ENCODE results near the gene GALNT18.
A peak's percentile ranks its signal among the peaks of the same experiment; 100 is the strongest.

The GALNT18 gene

DNA sequence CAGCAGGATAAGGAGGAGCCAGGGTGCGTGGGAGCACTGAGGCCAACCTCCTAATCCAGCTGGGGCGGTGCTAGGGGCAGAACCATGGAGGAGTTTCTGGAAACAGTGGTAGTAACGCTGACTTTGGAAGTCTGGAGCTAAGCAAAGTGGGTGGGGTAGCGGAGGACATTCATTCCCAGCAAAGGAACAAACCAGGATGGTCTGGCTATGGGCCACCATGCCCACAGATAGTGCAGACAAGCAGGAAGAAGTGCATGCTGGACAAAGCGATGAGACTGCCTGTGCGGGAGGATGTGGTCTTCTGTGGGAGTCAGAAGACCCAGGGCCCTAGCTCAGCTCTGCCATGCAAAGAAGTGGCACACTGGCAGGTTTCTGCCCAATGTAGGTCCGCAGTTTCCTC lies 197.1 kb downstream of the GALNT18 start:
- FAIRE-seq (no peak), DNase-seq (ENCODE audit: extremely low spot score, insufficient read length, low read depth) (no peak)

DNA sequence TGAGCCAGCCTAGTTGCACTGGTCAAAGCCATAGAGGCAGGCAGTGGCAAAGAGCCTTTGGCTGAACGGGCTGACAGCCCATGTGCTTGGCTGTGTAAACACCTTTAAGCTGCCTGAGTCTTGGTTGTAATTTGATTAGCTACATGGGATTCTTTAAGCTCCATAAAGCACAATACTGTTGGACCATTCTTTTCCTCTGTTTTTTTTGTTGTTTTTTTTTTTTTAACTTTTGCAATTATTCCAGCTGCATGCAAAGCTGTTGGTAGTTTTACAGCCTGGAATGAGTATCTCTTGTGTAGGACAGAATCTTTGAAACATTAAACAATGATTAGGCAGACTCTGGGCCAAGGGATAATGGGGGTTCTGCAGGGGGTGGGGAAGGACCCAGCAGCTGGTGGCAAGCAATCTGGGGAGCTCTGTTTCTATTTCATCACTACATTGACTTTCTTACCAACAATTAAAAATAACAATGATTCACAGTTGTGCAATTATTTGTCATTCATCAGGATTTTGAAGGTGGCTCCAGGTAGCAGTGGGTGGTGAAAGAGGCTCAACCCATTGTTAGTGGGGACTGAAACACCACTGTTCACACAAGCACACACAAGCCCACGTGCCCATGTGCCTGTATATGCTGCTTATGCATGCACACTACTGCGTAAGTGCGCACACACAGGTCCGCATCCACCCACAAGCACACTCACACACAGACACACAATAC lies 199.2 kb downstream of the GALNT18 start:
- FAIRE-seq: no peak
- no peak for DNase-seq (ENCODE audit: extremely low spot score, insufficient read length, low read depth)

DNA sequence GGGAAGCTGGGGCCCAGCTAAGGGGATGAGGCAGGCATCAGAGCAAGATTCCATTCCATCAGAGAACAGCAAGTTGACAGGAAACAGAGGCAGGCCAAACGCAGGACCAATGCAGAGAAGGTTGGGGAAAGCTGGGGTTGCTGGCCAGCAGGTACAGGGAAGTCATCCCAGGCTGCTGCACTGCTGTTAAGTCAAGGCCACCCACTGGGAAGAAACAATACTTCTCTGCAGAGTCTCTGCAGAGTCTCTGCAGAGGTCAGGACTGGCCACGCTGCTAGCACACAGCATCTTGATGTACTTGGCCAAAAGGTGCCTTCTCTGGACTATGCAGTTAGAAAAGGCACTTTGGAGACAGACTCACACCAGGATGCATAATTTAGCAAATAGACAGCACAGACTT lies 200.3 kb downstream of the GALNT18 start:
- FAIRE-seq: no peak

DNA sequence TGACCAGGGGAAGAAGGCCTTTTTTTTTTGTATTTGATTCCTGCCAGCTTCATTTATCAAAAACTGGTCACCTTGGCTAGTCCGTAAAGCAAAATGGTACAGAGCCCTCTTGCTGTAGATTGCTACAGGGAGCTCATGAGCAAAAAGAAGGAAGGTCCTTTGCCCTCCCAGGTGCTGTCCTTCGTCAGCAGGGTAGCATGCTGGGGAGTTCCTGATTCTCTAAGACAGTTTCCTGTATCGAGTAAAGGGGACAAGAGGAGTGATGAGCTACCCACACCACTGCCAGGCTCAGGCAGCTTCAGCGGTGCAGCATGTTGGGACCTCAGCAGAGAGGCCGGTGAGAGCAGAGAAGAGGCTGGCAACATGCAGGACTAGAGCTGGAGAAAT lies 200.9 kb downstream of the GALNT18 start:
- FAIRE-seq (no peak), DNase-seq (ENCODE audit: extremely low spot score, insufficient read length, low read depth) (no peak)

More for the DNA sequence above, 200.3 kb downstream of the GALNT18 start:
- no peak for DNase-seq (ENCODE audit: extremely low spot score, insufficient read length, low read depth)

DNA sequence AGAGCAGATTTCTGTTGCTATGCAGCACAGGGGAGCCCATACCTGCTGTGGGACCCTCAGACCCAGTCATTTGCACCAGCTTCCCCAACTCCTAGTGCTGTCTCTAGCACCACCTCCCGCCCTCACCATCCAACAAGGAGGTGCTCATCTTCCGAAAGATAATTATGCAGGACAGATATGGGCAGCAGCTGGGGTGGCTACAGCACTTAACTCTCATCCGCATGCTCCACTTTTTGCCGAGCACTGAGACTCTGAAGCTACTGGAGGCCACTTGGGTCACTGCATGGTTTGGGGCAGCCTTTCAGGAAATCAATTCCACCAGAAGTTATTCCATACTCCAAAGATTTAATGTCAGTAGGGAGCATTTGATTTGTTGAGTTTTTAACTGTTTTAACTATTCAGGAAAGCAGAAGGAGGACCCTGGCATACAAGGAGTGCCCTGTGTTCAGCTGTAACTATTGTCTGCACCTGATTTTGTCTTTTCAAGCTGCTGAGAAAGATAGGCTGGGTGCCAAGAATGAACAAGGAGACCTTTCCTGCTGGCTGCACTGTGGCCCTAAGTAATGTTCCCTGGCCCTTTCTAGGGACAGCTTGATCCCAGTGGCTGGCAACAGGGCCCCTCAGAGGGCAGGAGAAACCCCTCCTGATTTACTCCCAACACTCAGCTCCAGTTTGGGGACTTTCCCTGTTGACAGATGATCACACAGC lies 201.5 kb downstream of the GALNT18 start:
- FAIRE-seq (no peak), DNase-seq (ENCODE audit: extremely low spot score, insufficient read length, low read depth) (no peak)

DNA sequence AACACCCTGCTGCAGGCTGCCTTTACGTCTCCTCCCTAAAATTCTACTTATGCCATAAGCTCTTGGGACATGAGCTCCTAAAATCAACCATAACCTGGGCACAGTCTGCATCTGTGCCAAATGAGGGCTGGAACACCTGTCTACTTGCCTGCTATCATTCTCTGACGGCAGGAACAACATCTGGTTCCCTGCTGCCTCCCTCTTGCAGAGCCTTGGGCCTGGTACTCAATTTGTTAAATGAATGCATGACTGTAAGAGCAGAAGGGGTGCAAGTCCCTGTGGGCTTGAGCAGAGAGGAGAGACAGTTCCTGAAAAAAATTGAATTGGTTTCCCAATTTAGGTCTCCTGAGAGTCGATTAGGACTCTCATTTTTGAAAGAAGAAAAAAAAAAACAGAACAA lies 202.1 kb downstream of the GALNT18 start:
- DNase-seq (ENCODE audit: extremely low spot score, insufficient read length, low read depth): no peak
- no peak for FAIRE-seq

DNA sequence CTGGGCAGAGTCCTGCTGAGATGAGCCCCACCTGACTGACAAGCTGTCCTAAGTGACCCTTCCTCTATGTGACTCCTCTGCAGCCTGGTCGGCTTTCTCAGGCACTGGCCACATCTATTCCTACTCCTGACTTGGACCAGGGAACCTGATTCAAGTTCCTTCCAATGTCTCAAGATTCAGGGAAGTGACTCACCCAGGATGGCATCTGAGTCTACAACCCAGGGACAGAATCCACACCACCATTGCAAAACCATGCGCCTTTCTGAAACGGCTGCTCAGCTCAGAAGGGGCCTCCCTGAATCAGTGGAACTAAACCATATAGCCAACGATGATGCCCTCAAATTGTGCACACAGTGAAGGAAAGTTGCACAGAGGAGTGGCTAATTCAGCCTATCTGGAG lies 204.9 kb downstream of the GALNT18 start:
- FAIRE-seq: no peak
- DNase-seq (ENCODE audit: extremely low spot score, insufficient read length, low read depth): no peak

DNA sequence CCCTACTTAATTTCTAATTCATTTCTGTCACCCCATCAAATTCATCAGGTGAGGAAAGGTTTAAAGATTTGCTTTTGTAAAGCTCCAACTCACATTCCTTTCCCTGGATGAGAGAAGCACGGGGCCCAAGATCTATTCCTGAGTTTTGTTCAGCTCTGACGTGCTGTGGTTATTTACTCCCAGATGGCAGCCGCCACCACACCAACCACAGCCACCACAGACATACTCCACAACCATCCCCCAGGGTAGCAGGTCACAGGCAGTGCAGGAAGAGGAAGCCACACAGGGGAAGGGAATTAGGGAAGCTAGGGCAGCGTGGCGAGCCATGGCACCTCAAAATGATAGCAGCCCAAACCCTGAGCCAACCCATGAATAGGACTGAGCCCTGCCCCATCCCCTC lies 205.3 kb downstream of the GALNT18 start:
- DNase-seq (ENCODE audit: extremely low spot score, insufficient read length, low read depth) (no peak), FAIRE-seq (peak; percentile 46)

DNA sequence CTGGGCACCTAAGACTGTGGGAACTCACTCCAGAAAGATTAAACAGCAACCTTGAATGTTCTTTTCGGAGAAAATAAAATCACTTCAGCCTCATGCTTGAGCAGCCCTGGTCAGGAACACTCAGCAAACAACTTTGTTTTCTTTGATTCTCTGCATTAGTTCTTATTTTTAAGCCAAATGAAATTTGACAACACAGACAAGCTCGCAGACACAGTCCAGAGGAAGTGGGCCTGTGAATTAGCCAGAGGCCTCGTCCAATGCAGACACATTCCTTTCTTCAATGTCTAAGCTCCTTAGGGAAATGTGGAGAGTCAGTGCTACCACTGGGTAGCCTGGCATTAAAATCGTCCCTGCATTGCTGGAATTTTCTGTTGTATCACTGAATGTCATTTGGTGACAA lies 205.9 kb downstream of the GALNT18 start:
- DNase-seq (ENCODE audit: extremely low spot score, insufficient read length, low read depth): no peak
- FAIRE-seq: no peak

DNA sequence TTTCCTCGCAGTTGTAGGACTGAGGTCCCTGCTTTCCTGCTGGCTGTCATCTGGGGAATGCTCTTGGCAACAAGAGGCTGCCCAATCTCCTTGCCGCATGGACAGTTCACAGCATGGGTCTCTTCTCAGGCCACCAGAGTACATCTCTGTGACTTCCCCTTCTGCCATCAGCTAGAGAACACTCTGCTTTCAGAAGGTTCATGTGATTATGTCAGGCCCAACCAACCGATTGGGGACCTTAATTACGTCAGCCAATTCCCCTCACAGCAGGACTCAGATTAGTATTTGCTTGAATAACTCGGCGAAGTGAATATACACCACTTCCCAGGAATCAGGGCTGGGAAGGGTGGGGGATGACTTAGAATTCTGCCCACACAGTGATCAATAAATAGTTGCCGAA lies 206.8 kb downstream of the GALNT18 start:
- FAIRE-seq (no peak), DNase-seq (ENCODE audit: extremely low spot score, insufficient read length, low read depth) (no peak)

DNA sequence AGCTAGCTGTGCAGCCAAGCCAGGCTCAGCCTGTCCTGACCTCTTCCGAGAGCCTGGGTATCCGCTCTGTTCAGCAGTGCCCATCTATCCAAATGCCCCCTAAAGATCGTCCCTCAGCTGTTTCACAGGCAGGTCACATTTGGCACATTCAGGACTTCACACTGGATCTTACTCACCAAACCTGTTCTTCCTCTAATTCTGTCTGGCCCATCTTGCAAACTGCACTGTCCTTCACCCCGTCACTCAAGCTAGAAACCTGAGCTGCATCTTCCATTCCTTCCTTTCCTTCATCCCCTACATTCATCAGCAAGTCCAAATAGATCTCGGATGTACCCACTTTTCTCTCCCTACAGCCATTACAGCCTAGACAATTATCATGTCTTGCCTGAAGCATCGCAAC lies 208.0 kb downstream of the GALNT18 start:
- FAIRE-seq: no peak

DNA sequence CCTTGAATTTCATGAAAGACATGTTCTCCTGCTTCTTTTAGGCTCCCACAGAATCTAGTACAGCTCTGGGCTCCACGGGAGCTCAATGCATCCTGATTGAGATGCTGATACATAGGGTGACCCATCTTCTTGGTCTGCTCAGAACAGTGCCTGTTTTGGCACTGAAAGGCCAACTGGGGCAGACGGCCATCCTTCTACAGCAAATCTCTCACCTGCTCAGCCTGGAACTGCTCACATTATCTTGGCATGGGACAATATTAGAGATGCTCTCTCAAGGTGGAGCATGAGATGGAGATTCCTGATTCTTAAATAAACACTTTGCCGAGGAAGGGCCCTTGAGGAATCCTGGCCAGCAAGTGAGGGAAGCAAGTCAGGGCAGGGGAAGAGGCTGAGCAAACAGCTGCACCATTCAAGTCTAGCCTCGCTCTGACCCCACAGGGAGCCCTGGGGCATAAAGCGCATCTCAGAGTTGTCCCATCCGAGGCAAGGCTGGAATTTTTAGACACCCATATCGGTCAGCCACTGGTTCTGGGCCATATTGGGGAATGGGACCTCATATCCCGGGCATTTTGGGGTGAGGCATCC lies 210.3 kb downstream of the GALNT18 start:
- FAIRE-seq: no peak

More for the DNA sequence above, 208.0 kb downstream of the GALNT18 start:
- DNase-seq (ENCODE audit: extremely low spot score, insufficient read length, low read depth): no peak

DNA sequence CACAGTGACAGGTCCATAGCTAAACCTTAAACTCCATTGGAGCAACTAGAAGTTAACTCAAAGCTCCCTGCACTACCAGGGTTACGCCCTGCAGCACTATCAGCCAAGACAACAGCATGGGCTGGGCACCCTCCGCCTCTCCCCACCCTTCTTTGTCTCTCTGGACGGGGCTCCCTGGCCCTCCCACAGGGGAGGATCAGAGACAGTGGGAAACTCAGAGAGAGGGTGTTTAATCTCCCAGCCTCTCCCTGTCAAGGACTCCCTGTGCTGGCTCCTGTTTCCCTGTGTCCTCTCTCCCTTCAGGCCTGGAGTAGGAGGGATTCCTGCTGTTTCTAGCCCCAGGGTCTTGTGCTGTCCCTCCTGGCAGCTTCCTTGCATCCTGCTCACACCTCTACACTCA lies 211.9 kb downstream of the GALNT18 start:
- DNase-seq (ENCODE audit: extremely low spot score, insufficient read length, low read depth): no peak
- FAIRE-seq: no peak

More for the DNA sequence above, 210.3 kb downstream of the GALNT18 start:
- DNase-seq (ENCODE audit: extremely low spot score, insufficient read length, low read depth): no peak

DNA sequence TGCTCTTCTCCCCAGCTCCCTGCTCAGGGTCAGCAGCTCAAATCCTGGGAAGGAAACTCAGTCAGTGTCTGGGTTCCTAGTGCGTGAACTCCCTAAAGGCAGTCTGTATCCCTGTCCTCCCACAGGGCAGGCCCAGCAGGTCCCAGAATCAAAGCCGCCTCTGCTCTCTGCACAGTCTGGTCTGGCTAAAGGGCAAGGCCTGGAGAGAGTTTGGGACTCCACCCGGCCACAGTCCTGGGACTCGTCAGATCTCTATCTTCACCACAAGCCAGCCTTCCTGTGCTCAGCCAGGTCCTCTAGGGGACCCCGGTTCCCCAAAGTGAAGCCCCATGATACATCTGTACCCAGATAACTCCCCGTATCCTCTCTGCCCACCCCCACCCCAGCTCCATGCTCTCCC lies 212.6 kb downstream of the GALNT18 start:
- DNase-seq (ENCODE audit: extremely low spot score, insufficient read length, low read depth) (no peak), FAIRE-seq (no peak)

DNA sequence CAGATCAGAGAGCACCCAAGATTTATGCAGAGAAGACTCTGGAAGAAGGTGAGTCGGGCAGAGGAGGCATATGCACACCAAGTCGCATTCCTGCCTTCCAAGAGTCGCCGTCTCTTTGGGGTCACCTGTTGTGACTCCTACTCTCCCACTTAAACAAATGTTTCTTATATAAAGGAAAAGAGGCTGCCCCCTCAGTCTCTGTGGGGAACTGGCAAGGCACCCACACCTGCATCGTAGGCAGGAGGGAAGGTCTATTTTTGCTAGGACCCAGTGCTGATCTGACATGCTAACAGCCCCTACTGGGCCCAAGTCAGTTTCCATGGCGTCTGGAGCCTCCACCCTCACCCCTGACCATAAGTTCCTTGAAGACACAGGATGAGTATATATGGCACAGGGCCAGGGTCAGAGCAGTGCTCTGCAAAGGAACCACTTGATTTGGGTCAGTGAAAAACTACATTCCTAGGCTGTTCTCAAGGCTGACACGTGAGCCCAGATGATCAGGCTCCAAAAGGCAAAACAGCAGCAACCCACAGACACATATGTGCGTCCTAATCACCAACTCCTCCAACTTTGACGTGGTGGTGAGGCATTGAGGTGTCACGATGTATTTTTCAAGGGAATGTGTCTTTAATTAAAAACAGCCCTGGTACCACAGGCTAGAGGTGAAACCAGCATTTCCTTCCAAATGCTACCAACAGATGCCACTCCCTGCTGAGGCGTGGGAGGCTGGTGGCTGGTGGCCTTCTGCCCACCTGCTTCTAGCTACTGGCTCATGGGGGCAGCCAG lies 213.2 kb downstream of the GALNT18 start:
- DNase-seq (ENCODE audit: extremely low spot score, insufficient read length, low read depth): no peak
- no peak for FAIRE-seq

DNA sequence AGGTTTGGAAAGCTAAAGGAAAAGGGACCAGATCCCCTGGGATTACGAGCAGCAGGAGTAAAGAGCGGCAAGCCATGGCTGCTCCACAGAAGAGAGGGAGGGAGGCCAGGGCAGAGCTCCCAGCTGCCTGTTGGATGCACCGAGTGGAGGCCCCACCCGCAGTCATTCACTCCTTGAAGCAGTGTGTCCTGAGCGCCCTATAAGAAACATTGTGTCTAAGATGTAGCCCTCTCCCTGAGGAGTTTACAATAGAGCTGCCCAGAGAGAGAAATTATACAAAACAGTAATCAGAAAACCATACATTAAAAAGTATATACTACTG lies 214.1 kb downstream of the GALNT18 start:
- no peak for FAIRE-seq
- no peak for DNase-seq (ENCODE audit: extremely low spot score, insufficient read length, low read depth)

DNA sequence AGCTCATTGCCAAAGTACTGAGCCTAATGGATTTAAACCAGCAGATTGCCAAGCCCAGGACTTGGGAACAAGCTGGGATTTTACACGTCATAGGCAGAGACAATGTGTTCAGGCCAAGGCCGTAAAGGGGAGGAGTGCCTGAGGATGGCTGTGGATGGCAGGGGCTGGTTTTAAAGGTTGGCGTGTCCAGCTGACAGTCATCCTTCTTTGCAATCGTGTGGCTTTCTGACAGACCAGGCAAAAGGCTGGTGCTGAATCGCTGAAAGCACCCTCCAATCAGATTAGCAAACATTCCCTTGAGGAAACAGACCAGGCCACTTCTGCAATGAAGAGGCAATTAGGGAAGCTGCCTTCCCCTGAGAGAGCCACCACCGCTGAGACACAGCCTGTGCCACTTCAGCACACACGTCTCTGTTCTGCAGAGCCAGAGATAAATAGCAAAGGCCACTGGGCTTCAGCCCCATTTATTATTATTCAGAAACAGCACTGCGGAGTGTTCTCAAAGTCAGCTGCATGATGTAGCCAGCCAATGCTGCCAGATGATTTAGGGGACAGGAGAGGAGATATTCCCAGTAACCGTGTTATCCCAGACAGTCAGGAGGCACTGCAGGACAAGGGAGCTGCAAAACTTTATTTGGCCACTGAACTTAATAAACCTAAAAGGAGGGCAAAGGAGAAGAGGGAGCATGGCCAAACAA lies 214.6 kb downstream of the GALNT18 start:
- no peak for DNase-seq (ENCODE audit: extremely low spot score, insufficient read length, low read depth)
- no peak for FAIRE-seq

DNA sequence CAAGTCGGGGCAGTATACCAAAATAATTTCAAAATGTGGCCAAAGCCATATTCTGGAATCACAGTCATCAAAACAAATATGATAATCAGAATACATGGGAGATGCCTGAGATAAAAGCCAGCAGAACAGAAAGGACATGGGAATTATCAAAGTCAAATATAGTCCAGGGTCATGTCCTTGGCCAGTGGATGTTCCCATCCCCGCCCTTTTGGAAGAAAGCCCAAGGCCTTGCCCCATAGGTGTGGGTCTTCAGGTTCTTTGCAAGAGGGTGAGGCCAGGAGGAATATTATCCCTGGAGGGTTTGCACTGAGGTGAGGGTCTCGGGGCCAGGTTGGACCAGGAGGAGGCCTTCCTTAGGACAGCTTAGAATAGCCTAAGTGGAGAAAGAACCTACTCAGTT lies 215.2 kb downstream of the GALNT18 start:
- no peak for FAIRE-seq
- no peak for DNase-seq (ENCODE audit: extremely low spot score, insufficient read length, low read depth)

DNA sequence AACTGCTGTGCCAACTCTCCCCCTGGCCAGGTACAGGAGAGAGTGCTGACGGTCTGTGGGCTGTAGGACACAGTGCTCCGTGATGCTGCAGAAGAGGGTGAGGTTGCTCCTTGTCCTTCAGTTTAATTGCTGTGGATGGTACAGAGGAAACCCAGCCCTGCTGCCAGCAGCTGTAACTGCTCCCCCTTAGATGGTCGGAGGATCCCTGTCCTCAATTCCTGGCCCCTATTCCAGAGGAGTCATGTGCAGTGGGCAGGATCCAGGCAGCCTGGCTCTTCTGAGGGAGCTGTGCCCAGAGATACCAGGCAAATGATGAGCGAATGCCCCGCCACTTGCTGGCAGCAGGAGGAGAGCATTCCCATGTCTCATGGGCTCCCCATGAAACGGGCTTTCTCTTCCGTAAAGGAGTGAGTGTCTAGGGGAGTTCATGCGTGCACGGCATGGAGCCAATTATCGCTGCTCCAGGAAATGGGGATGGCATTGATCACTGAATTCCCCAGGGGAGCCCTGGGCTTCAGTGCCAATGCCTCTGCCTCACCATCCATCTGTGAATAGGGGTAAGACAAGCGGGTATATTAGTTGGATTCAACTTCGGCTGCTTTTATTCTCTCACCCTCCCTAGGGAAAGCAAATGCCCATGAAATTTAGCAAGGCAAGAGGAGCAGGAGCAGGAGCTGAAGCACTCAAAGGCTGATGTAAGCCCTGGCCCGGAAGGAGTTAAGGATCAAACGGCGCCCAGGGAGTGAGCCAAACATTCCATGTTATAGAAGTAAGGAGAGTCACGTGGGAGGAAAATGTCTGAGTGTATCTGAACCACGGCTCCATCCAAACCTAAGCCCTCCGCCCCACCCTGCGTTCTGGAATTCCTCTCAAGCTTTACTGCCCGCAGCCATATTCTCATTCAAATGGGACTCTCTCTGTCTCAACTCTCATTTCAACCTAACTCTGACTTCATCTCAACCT lies 217.8 kb downstream of the GALNT18 start:
- no peak for DNase-seq (ENCODE audit: extremely low spot score, insufficient read length, low read depth)
- FAIRE-seq: no peak

Measured in GM18507 (cell line).